HUDEP-2 (cell line): Measurements from ENCODE around the gene CWH43.
"Not testable (repeated sequence)": the region's sequence is repeated elsewhere in the genome, so short reads cannot be mapped to it uniquely, and the experiment has no call there.

ENCODE experiments used
- DNase-seq, 76 experiments: peaks; one replicate each; lab custom pipeline; 2025; ENCODE audit not compliant: unreplicated experiment in 76 of 76; lab: John Stamatoyannopoulos, UW

Gene CWH43

DNA sequence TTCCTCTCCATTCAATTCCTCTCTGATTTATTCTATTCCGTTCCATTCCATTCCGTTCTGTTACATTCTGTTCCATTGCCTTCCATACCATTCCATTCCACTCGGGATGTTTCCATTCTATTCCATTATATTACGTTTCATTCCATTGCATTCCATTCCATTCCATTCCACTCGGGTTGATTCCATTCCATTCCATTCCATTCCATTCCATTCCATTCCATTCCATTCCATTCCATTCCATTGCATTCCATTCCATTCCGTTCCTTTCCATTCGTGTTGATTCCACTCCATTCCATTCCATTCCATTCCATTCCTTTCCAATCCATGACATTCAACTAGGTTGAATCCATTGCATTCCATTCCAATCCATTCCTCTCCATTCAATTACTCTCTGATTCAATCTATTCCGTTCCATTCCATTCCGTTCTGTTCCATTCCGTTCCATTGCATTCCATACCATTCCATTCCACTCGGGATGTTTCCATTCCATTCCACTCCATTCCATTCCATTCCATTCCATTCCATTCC lies 106.6 kb downstream of the CWH43 start:
- not testable (repeated sequence) for DNase-seq

DNA sequence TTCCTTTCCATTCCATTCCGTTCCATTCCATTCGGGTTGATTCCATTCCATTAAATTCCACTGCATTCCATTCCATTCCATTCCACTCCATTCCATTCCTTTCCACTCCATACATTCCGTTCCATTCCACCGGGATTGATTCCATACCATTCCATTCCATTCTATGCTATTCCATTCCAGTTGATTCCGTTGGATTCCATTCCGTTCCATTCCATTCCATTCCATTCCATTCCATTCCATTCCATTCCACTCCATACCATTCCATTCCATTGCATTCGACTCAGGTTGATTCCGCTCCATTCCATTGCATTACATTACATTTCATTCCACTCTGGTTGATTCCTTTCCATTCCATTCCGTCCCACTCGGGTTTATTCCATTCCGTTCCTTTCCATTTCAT lies 110.1 kb downstream of the CWH43 start:
- not testable (repeated sequence) for DNase-seq

DNA sequence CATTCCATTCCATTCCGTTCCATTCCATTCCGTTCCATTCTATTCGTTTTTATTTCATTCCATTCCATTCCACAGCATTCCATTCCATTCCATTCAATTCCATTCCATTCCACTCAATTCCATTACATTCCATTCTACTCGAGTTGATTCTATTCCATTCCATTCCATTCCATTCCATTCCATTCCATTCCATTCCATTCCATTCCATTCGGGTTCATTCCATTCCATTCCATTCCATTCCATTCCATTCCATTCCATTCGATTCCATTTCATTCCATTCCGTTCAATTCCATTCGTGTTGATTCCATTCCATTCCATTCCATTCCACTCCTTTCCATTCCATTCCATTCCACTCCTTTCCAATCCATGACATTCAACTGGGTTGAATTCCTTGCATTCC lies 110.6 kb downstream of the CWH43 start:
- not testable (repeated sequence) for DNase-seq

DNA sequence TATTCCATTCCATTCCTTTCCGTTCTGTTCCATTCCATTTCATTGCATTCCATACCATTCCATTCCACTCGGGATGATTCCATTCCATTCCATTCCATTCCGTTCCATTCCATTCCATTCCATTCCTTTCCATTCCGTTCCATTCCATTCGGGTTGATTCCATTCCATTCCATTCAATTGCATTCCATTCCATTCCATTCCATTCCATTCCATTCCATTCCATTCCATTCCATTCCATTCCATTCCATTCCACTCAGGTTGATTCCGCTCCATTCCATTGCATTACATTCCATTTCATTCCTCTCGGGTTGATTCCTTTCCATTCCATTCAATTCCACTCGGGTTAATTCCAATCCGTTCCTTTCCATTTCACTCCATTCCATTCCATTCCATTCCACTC lies 111.0 kb downstream of the CWH43 start:
- not testable (repeated sequence) for DNase-seq

DNA sequence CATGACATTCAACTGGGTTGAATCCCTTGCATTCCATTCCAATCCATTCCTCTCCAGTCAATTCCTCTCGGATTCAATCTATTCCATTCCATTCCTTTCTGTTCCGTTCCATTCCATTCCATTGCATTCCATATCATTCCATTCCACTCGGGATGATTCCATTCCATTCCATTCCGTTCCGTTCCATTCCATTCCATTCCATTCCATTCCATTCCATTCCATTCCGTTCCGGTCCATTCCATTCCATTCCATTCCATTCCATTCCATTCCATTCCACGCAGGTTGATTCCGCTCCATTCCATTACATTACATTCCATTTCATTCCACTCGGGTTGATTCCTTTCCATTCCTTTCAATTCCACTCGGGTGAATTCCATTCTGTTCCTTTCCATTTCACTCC lies 111.4 kb downstream of the CWH43 start:
- not testable (repeated sequence) for DNase-seq

DNA sequence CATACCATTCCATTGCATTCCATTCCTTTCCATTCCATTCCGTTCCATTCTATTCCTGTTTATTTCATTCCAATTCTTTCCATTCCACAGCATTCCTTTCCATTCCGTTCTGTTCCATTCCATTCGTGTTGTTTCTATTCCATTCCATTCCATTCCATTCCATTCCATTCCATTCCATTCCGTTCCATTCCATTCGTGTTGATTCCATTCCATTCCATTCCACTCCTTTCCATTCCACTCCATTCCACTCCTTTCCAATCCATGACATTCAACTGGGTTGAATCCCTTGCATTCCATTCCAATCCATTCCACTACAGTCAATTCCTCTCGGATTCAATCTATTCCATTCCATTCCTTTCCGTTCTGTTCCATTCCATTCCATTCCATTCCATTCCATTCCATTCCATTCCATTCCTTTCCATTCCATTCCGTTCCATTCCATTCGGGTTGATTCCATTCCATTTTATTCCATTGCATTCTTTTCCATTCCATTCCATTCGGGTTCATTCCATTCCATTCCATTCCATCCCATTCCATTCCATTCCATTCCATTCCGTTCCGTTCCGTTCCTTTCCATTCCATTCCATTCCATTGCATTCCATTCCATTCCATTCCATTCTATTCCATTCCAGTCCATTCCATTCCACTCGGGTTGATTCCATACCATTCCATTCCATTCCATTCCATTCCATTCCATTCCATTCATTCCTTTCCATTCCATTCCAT lies 112.1 kb downstream of the CWH43 start:
- not testable (repeated sequence) for DNase-seq

DNA sequence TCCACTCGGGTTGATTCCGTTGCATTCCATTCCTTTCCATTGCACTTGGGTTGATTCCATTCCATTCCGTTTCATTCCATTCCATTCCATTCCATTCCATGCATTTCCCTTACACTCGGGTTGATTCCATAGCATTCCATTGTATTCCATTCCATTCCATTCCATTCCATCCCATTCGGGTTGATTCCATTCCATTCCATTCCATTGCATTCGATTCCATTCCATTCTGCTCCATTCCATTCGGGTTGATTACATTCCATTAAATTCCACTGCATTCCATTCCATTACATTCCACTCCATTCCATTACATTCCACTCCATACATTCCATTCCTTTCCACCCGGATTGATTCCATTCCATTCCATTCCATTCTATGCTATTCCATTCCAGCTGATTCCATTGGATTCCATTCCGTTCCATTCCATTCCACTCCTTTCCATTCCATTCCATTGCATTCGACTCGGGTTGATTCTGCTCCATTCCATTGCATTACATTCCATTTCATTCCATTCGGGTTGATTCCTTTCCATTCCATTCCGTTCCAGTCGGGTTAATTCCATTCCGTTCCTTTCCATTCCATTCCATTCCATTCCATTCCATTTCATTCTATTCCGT lies 113.9 kb downstream of the CWH43 start:
- not testable (repeated sequence) for DNase-seq

DNA sequence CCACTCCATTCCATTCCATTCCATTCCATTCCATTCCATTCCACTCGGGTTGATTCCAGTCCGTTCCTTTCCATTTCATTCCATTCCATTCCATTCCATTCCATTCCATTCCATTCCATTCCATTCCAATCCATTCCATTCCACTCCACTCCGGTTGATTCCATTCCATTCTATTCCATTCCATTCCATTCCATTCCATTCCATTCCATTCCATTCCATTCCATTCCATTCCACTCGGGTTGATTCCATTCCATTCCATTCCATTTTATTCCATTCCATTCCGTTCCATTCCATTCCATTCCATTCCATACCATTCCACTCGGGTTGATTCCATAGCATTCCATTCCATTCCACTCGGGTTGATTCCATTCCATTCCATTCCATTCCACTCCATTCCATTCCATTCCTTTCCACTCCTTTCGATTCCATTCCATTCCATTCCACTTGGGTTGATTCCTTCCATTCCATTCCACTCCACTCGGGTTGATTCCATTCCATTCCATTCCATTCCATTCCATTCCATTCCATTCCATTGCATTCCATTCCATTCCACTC lies 116.3 kb downstream of the CWH43 start:
- not testable (repeated sequence) for DNase-seq

DNA sequence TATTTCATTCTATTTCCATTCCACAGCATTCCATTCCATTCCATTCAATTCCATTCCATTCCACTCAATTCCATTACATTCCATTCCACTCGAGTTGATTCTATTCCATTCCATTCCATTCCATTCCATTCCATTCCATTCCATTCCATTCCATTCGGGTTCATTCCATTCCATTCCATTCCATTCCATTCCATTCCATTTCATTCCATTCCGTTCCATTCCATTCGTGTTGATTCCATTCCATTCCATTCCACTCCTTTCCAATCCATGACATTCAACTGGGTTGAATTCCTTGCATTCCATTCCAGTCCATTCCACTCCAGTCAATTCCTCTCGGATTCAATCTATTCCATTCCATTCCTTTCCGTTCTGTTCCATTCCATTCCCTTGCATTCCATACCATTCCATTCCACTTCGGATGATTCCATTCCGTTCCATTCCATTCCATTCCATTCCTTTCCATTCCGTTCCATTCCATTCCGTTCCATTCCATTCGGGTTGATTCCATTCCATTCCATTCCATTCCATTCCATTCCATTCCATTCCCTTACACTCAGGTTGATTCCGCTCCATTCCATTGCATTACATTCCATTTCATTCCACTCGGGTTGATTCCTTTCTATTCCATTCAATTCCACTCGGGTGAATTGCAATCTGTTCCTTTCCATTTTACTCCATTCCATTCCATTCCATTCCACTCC lies 117.5 kb downstream of the CWH43 start:
- DNase-seq = not testable (repeated sequence)

DNA sequence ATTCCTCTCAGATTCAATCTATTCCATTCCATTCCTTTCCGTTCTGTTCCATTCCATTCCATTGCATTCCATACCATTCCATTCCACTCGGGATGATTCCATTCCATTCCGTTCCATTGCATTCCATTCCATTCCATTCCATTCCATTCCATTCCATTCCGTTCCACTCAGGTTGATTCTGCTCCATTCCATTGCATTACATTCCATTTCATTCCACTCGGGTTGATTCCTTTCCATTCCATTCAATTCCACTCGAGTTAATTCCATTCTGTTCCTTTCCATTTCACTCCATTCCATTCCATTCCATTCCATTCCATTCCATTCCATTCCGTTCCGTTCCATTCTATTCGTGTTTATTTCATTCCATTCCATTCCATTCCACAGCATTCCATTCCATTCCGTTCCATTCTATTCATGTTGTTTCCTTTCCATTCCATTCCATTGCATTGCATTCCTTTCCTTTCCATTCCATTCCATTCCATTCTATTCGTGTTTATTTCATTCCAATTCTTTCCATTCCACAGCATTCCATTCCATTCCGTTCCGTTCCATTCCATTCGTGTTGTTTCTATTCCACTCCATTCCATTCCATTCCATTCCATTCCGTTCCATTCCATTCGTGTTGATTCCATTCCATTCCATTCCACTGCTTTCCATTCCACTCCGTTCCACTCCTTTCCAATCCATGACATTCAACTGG lies 118.3 kb downstream of the CWH43 start:
- DNase-seq = not testable (repeated sequence)

DNA sequence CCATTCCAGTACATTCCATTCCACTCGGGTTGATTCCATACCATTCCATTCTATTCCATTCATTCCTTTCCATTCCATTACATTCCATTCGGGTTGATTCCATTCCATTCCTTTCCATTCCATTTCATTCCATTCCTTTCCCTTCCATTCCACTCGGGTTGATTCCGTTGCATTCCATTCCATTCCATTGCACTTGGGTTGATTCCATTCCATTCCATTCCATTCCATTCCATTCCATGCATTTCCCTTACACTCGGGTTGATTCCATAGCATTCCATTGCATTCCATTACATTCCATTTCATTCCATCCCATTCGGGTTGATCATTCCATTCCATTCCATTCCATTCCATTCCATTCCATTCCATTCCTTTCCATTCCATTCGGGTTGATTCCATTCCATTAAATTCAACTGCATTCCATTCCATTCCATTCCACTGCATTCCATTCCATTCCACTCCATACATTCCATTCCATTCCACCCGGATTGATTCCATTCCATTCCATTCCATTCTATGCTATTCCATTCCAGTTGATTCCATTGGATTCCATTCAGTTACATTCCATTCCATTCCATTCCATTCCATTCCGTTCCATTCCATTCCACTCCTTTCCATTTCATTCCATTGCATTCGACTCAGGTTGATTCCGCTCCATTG lies 119.3 kb downstream of the CWH43 start:
- not testable (repeated sequence) for DNase-seq

DNA sequence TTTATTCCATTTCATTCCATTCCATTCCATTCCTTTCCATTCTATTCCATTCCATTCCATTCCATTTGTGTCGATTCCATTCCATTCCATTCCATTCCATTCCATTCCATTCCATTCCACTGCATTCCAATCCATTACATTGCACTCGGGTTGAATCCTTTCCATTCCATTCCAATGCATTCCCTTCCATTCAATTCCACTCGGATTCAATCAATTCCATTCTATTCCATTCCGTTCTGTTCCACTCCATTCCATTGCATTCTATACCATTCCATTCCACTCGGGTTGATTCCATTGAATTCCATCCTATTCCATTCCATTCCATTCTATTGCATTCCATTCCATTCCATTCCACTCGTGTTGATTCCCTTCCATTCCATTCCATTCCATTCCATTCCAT lies 121.2 kb downstream of the CWH43 start:
- not testable (repeated sequence) for DNase-seq

DNA sequence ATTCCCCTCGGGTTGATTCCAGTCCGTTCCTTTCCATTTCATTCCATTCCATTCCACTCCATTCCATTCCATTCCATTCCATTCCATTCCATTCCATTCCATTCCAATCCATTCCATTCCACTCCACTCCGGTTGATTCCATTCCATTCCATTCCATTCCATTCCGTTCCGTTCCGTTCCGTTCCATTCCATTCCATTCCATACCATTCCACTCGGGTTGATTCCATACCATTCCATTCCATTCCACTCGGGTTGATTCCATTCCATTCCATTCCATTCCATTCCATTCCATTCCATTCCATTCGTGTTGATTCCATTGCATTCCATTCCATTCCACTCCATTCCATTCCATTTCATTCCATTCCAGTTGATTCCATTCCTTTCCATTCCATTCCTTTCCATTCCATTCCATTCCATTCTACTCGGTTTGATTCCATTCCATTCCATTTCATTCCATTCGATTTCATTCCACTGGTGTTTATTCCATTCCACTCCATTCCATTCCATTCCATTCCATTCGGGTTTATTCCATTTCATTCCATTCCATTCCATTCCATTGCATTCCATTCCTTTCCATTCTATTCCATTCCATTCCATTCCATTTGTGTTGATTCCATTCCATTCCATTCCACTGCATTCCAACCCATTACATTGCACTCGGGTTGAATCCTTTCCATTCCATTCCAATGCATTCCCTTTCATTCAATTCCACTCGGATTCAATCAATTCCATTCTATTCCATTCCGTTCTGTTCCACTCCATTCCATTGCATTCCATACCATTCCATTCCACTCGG lies 122.3 kb downstream of the CWH43 start:
- DNase-seq = not testable (repeated sequence)

DNA sequence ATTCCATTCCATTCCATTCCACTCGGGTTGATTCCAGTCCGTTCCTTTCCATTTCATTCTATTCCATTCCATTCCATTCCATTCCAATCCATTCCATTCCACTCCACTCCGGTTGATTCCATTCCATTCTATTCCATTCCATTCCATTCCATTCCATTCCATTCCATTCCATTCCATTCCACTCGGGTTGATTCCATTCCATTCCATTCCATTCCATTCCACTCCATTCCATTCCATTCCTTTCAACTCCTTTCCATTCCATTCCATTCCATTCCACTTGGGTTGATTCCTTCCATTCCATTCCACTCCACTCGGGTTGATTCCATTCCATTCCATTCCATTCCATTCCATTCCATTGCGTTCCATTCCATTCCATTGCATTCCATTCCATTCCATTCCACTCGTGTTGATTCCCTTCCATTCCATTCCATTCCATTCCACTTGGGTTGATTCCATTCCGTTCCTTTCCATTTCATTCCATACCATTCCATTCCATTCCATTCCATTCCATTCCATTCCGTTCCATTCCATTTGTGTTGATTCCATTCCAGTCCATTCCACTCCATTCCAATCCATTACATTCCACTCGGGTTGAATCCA lies 123.6 kb downstream of the CWH43 start:
- not testable (repeated sequence) for DNase-seq

DNA sequence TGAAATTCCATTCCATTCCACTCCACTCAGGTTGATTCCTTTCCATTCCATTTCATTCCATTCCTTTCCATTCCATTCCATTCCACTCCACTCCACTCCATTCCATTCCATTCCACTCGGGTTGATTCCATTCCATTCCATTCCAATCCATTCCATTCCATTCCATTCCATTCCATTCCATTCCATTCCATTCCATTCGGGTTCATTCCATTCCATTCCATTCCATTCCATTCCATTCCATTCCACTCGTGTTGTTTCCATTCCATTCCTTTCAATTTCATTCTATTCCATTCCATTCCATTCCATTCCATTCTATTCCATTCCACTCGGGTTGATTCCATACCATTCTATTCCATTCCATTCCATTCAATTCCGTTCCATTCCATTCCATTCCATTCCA lies 124.5 kb downstream of the CWH43 start:
- DNase-seq = not testable (repeated sequence)
